ENCODE results near the gene SH3TC1. TPM values are rescaled to one million over a fixed set of nuclear protein-coding genes. Genes with fewer than 3 reads are reported as not detected.

Gene SH3TC1
- total RNA-seq, 1 donor from 2014 or later = 18.9 TPM

- no peak for DNase-seq (ENCODE audit: low read depth)
- H3K36me3 ChIP-seq (ENCODE audit: control insufficient read depth, insufficient read depth, low read length) = no peaks in the 10 kb centered on the region
- no peak for TF ChIP-seq CTCF (IDR thresholded peaks at IDR 0.05; ENCODE audit: insufficient read depth, low read length, poor library complexity, severe bottlenecking)
- peaks cover 42% of the 10 kb centered on the region for H3K27me3 ChIP-seq (ENCODE audit: control insufficient read depth, insufficient read depth, low read length)
- H3K4me3 ChIP-seq (ENCODE audit: low read depth, low read length) = no peak overlapping the region
Measured at GRCh38 chr4:8162625-8163024, 36.5 kb upstream of the SH3TC1 start.

- no peak for DNase-seq (ENCODE audit: low read depth)
- TF ChIP-seq CTCF (IDR thresholded peaks at IDR 0.05; ENCODE audit: insufficient read depth, low read length, poor library complexity, severe bottlenecking) = no peak
- Histone ChIP-seq H3K27me3 (ENCODE audit: control insufficient read depth, insufficient read depth, low read length) (peaks cover 38% of the 10 kb centered on the region), H3K4me3 (ENCODE audit: low read depth, low read length) (no peak overlapping the region), H3K36me3 (ENCODE audit: control insufficient read depth, insufficient read depth, low read length) (no peaks in the 10 kb centered on the region)
Measured at GRCh38 chr4:8163026-8163425, 36.1 kb upstream of the SH3TC1 start.

- no peak for TF ChIP-seq CTCF (IDR thresholded peaks at IDR 0.05; ENCODE audit: insufficient read depth, low read length, poor library complexity, severe bottlenecking)
- H3K27me3 ChIP-seq (ENCODE audit: control insufficient read depth, insufficient read depth, low read length) = peaks cover 32% of the 10 kb centered on the region
- no peak overlapping the region for H3K4me3 ChIP-seq (ENCODE audit: low read depth, low read length)
- H3K36me3 ChIP-seq (ENCODE audit: control insufficient read depth, insufficient read depth, low read length) = no peaks in the 10 kb centered on the region
- no peak for DNase-seq (ENCODE audit: low read depth)
Measured at GRCh38 chr4:8163436-8164193, 35.5 kb upstream of the SH3TC1 start.

- no peak overlapping the region for H3K4me3 ChIP-seq (ENCODE audit: low read depth, low read length)
- no peaks in the 10 kb centered on the region for H3K36me3 ChIP-seq (ENCODE audit: control insufficient read depth, insufficient read depth, low read length)
- DNase-seq (ENCODE audit: low read depth) = no peak
- TF ChIP-seq CTCF (IDR thresholded peaks at IDR 0.05; ENCODE audit: insufficient read depth, low read length, poor library complexity, severe bottlenecking) = no peak
- peaks cover 31% of the 10 kb centered on the region for H3K27me3 ChIP-seq (ENCODE audit: control insufficient read depth, insufficient read depth, low read length)
Measured at GRCh38 chr4:8164194-8164565, 34.9 kb upstream of the SH3TC1 start.

GRCh38 chr4:8164687-8165086, 34.4 kb upstream of the SH3TC1 start:
- no peak overlapping the region for H3K4me3 ChIP-seq (ENCODE audit: low read depth, low read length)
- no peak for DNase-seq (ENCODE audit: low read depth)
- no peak for TF ChIP-seq CTCF (IDR thresholded peaks at IDR 0.05; ENCODE audit: insufficient read depth, low read length, poor library complexity, severe bottlenecking)
- H3K36me3 ChIP-seq (ENCODE audit: control insufficient read depth, insufficient read depth, low read length) = no peaks in the 10 kb centered on the region
- peaks cover 26% of the 10 kb centered on the region for H3K27me3 ChIP-seq (ENCODE audit: control insufficient read depth, insufficient read depth, low read length)

- Histone ChIP-seq H3K27me3 (ENCODE audit: control insufficient read depth, insufficient read depth, low read length) (peaks cover 21% of the 10 kb centered on the region), H3K4me3 (ENCODE audit: low read depth, low read length) (no peak overlapping the region), H3K36me3 (ENCODE audit: control insufficient read depth, insufficient read depth, low read length) (no peaks in the 10 kb centered on the region)
- no peak for DNase-seq (ENCODE audit: low read depth)
- TF ChIP-seq CTCF (IDR thresholded peaks at IDR 0.05; ENCODE audit: insufficient read depth, low read length, poor library complexity, severe bottlenecking) = no peak
Measured at GRCh38 chr4:8165374-8165896, 33.7 kb upstream of the SH3TC1 start.
